MM.1S (cell line): Measurements from ENCODE around the gene ANKS1B.

Experiments used
- DNase-seq: peaks from one replicate; pipeline ENCODE4 v3.0.0-alpha.2; 2015
- H2AFZ ChIP-seq: fragments of 300-600 bp; sonication (generic); 2 replicates; pipeline ENCODE4 v1.6.0; 2016; ENCODE audit warnings: antibody characterized with exemption, low read length
- H3F3A ChIP-seq: fragments of 300-600 bp; sonication (generic); 2 replicates; pipeline ENCODE4 v1.6.1; 2016; ENCODE audit warnings: mild to moderate bottlenecking, antibody characterized with exemption, low read length, moderate library complexity, mixed read lengths; ENCODE audit not compliant: insufficient read depth
- H3K27ac ChIP-seq: fragments of 300-600 bp; sonication (generic); 2 replicates; pipeline ENCODE4 v1.5.1; 2016; ENCODE audit warnings: mild to moderate bottlenecking, low read length
- H3K27me3 ChIP-seq: fragments of 300-600 bp; sonication (generic); replicated peaks from 2 replicates; pipeline ENCODE4 v1.6.0; 2016; ENCODE audit warnings: low read length; ENCODE audit not compliant: insufficient read depth
- H3K36me3 ChIP-seq: fragments of 300-600 bp; sonication (generic); replicated peaks from 2 replicates; pipeline ENCODE4 v1.6.1; 2016; ENCODE audit warnings: mild to moderate bottlenecking, low read length, mixed read lengths; ENCODE audit not compliant: insufficient read depth
- H3K4me1 ChIP-seq: fragments of 300-600 bp; sonication (generic); 2 replicates; pipeline ENCODE4 v1.6.1; 2016; ENCODE audit warnings: low read length, mixed read lengths
- H3K4me2 ChIP-seq: fragments of 300-600 bp; sonication (generic); 2 replicates; pipeline ENCODE4 v1.6.0; 2016; ENCODE audit warnings: low read depth, low read length
- H3K4me3 ChIP-seq: fragments of 300-600 bp; sonication (generic); 2 replicates; pipeline ENCODE4 v1.5.1; 2016; ENCODE audit warnings: low read length, mixed read lengths
- H3K79me2 ChIP-seq: fragments of 300-600 bp; sonication (generic); 2 replicates; pipeline ENCODE4 v1.6.1; 2016; ENCODE audit warnings: mixed run types, low read length, mixed read lengths
- H3K9ac ChIP-seq: fragments of 300-600 bp; sonication (generic); 2 replicates; pipeline ENCODE4 v1.6.1; 2016; ENCODE audit warnings: low read length, mixed read lengths
- H3K9me2 ChIP-seq: fragments of 300-600 bp; sonication (generic); replicated peaks from 2 replicates; pipeline ENCODE4 v1.6.1; 2016; ENCODE audit warnings: mild to moderate bottlenecking, low read length, mixed read lengths; ENCODE audit not compliant: insufficient read depth
- H3K9me3 ChIP-seq: fragments of 300-600 bp; sonication (generic); replicated peaks from 2 replicates; pipeline ENCODE4 v1.6.1; 2016; ENCODE audit warnings: mild to moderate bottlenecking, low read length, mixed read lengths; ENCODE audit not compliant: insufficient read depth
- H4K20me1 ChIP-seq: fragments of 300-600 bp; sonication (generic); 2 replicates; pipeline ENCODE4 v1.6.1; 2016; ENCODE audit warnings: mild to moderate bottlenecking, low read length, moderate library complexity, mixed read lengths; ENCODE audit not compliant: insufficient read depth
- CTCF ChIP-seq: fragments of 300-600 bp; sonication (generic); IDR thresholded peaks from 2 replicates; pipeline ENCODE4 v1.5.1; 2016; ENCODE audit warnings: antibody characterized with exemption, low read length, mixed read lengths
- EZH2 ChIP-seq: fragments of 300-600 bp; sonication (generic); optimal IDR thresholded peaks from 2 replicates; pipeline ENCODE3; 2017; ENCODE audit warnings: low read depth, mild to moderate bottlenecking, antibody characterized with exemption, low read length, mixed read lengths
- EZH2phosphoT487 ChIP-seq: fragments of 300-600 bp; sonication (generic); IDR thresholded peaks from 2 replicates; pipeline ENCODE4 v1.6.1; 2018; ENCODE audit warnings: antibody characterized with exemption, low read length

The ANKS1B gene

GRCh38 chr12:99915251-99916082 is 69.3 kb downstream of the ANKS1B start:
- H3K9me2 ChIP-seq, result no peaks in the 10 kb centered on the region
- H3K4me3 ChIP-seq, result no peak overlapping the region
- H4K20me1 ChIP-seq, result no peaks in the 10 kb centered on the region
- no peaks in the 10 kb centered on the region for H3K36me3 ChIP-seq
- no peak overlapping the region for H3K4me2 ChIP-seq
- no peaks in the 10 kb centered on the region for H3K9me3 ChIP-seq
- H3K27ac ChIP-seq, result no peak overlapping the region
- no peak overlapping the region for H2AFZ ChIP-seq
- H3K27me3 ChIP-seq, result no peaks in the 10 kb centered on the region
- TF ChIP-seq EZH2phosphoT487 (no peak), EZH2 (no peak), CTCF (no peak)
- 0 out of 2 replicates have a peak, but pooled peaks cover under 1% of the 10 kb centered on the region for H3K4me1 ChIP-seq
- H3K9ac ChIP-seq, result no peak overlapping the region
- H3K79me2 ChIP-seq, result no peaks in the 10 kb centered on the region
- no peak for DNase-seq
- H3F3A ChIP-seq, result no peaks in the 10 kb centered on the region

- no peak overlapping the region for H3K27ac ChIP-seq
- 0 out of 2 replicates have a peak, but pooled peaks cover 4% of the 10 kb centered on the region for H3K4me1 ChIP-seq
- no peaks in the 10 kb centered on the region for H3K36me3 ChIP-seq
Observed at GRCh38 chr12:99914206-99914605, 70.5 kb downstream of the ANKS1B start.

GRCh38 chr12:99911967-99912366 is 72.8 kb downstream of the ANKS1B start:
- no peaks in the 10 kb centered on the region for H3F3A ChIP-seq
- H3K79me2 ChIP-seq, result no peaks in the 10 kb centered on the region
- no peaks in the 10 kb centered on the region for H3K9me3 ChIP-seq
- H3K36me3 ChIP-seq, result no peaks in the 10 kb centered on the region
- H3K27me3 ChIP-seq, result no peaks in the 10 kb centered on the region
- 0 out of 2 replicates have a peak, but pooled peaks cover 4% of the 10 kb centered on the region for H3K4me1 ChIP-seq
- H2AFZ ChIP-seq, result no peak overlapping the region
- no peak overlapping the region for H3K27ac ChIP-seq
- TF ChIP-seq EZH2, result no peak
- TF ChIP-seq EZH2phosphoT487, result no peak
- H3K4me2 ChIP-seq, result no peak overlapping the region
- H3K9me2 ChIP-seq, result no peaks in the 10 kb centered on the region
- peak; percentile 51 for DNase-seq
- no peak overlapping the region for H3K4me3 ChIP-seq
- no peaks in the 10 kb centered on the region for H4K20me1 ChIP-seq
- no peak overlapping the region for H3K9ac ChIP-seq

More at GRCh38 chr12:99914206-99914605, 70.5 kb downstream of the ANKS1B start:
- no peaks in the 10 kb centered on the region for H4K20me1 ChIP-seq
- TF ChIP-seq EZH2phosphoT487, result no peak
- no peak for TF ChIP-seq EZH2
- DNase-seq, result no peak
- no peak overlapping the region for H3K4me2 ChIP-seq
- H3K4me3 ChIP-seq, result no peak overlapping the region
- H3K9ac ChIP-seq, result no peak overlapping the region
- H2AFZ ChIP-seq, result no peak overlapping the region
- H3K79me2 ChIP-seq, result no peaks in the 10 kb centered on the region
- no peaks in the 10 kb centered on the region for H3K9me3 ChIP-seq
- H3K27me3 ChIP-seq, result no peaks in the 10 kb centered on the region
- no peaks in the 10 kb centered on the region for H3K9me2 ChIP-seq
- no peaks in the 10 kb centered on the region for H3F3A ChIP-seq

GRCh38 chr12:99911081-99911480 is 73.7 kb downstream of the ANKS1B start:
- DNase-seq, result no peak
- H3K4me1 ChIP-seq, result 0 out of 2 replicates have a peak, but pooled peaks cover 4% of the 10 kb centered on the region
- no peaks in the 10 kb centered on the region for H3K27me3 ChIP-seq
- no peak for TF ChIP-seq CTCF
- TF ChIP-seq EZH2phosphoT487, result no peak
- no peak for TF ChIP-seq EZH2
- no peaks in the 10 kb centered on the region for H3K79me2 ChIP-seq
- H3K36me3 ChIP-seq, result no peaks in the 10 kb centered on the region
- no peak overlapping the region for H3K27ac ChIP-seq
- no peaks in the 10 kb centered on the region for H4K20me1 ChIP-seq
- H3K9me2 ChIP-seq, result no peaks in the 10 kb centered on the region
- H3K9me3 ChIP-seq, result no peaks in the 10 kb centered on the region
- H3K9ac ChIP-seq, result no peak overlapping the region
- H3F3A ChIP-seq, result no peaks in the 10 kb centered on the region
- H3K4me3 ChIP-seq, result no peak overlapping the region
- H2AFZ ChIP-seq, result no peak overlapping the region
- H3K4me2 ChIP-seq, result no peak overlapping the region
